ENCODE results near the gene CCDC201. TPM values are rescaled to one million over a fixed set of nuclear protein-coding genes. Genes with fewer than 3 reads are reported as not detected.

The CCDC201 gene
- total and polyA plus RNA-seq, 2 of the 8 experiments (the other 6 are each of a cell fraction or from before 2014, with no cell fraction given): not detected

GRCh38 chr7:45867471-45867870, 5.4 kb downstream of the CCDC201 start:
- no peak overlapping the region for H2AK5ac ChIP-seq (ENCODE audit: low read depth, low read length)
- 90% methylated on average over 2 of the region's 2 CpGs; no CpG with 5 or more reads in 1 of the 2 experiments for WGBS, 2 experiments (ENCODE audit: extremely low coverage in 1 of 2, insufficient coverage in 1 of 2, insufficient read length in 1 of 2, insufficient replicate concordance in 2 of 2, low coverage in 1 of 2, low lambda C conversion rate in 2 of 2, missing lambda C conversion rate in 1 of 2)
- no peak for TF ChIP-seq CTBP2 (IDR thresholded peaks at IDR 0.05; ENCODE audit: borderline replicate concordance, insufficient read depth, insufficient read length, low read length)
- no peak for TF ChIP-seq ASH2L (IDR thresholded peaks at IDR 0.05; ENCODE audit: low read length)
- TF ChIP-seq HDAC6 (IDR thresholded peaks at IDR 0.05; ENCODE audit: low read depth, low read length): no peak
- no peak for TF ChIP-seq CEBPB (IDR thresholded peaks at IDR 0.05; ENCODE audit: low read depth, low read length)
- TF ChIP-seq FOSL1 (IDR thresholded peaks at IDR 0.05; ENCODE audit: insufficient read depth, low read depth, low read length): no peak
- TF ChIP-seq PHF8 (conservative IDR thresholded peaks at IDR 0.05; ENCODE audit: low read depth, low read length): no peak
- no peak for TF ChIP-seq E2F6 (IDR thresholded peaks at IDR 0.05)
- no peak for TF ChIP-seq RNF2 (IDR thresholded peaks at IDR 0.05; ENCODE audit: borderline replicate concordance, low read depth, low read length, missing control alignments, poor library complexity, severe bottlenecking)
- TF ChIP-seq POU5F1 (IDR thresholded peaks at IDR 0.05; ENCODE audit: low read depth, low read length): no peak
- no peak for TF ChIP-seq EGR1 (IDR thresholded peaks at IDR 0.05; ENCODE audit: borderline replicate concordance, low read depth, low read length)
- no peak for TF ChIP-seq TEAD4 (IDR thresholded peaks at IDR 0.05; ENCODE audit: low read depth, low read length)
- TF ChIP-seq POLR2A (IDR thresholded peaks at IDR 0.05; ENCODE audit: control extremely low read depth in 1 of 2, low read depth in 2 of 2, low read length in 2 of 2): no peak
- TF ChIP-seq ATF3 (IDR thresholded peaks at IDR 0.05; ENCODE audit: insufficient read depth, low read depth, low read length): no peak
- TF ChIP-seq SIN3A (conservative IDR thresholded peaks at IDR 0.05 in 1 of 2, IDR thresholded peaks at IDR 0.05 in 1 of 2; ENCODE audit: low read depth in 1 of 2, low read length in 2 of 2): no peak

More at GRCh38 chr7:45867471-45867870, 5.4 kb downstream of the CCDC201 start:
- Histone ChIP-seq H3K79me1 (ENCODE audit: low read depth, low read length) (no peaks in the 10 kb centered on the region), H2BK12ac (ENCODE audit: low read depth, low read length) (no peak overlapping the region), H3K23me2 (ENCODE audit: low read depth, low read length) (no peaks in the 10 kb centered on the region), H3K36me3 (ENCODE audit: control insufficient read depth in 2 of 4, insufficient read depth in 4 of 4, low read length in 3 of 4) (no peaks in the 10 kb centered on the region), H2BK120ac (replicated peaks; ENCODE audit: low read depth, low read length) (no peak overlapping the region), H3K4me2 (ENCODE audit: insufficient read depth in 1 of 2, low read depth in 2 of 2, low read length in 2 of 2) (no peak overlapping the region), H2BK20ac (ENCODE audit: low read length) (no peak overlapping the region), H3K4me1 (replicated peaks in 1 of 4; ENCODE audit: control insufficient read depth in 3 of 4, insufficient read depth in 4 of 4, low read length in 3 of 4) (no peaks in the 10 kb centered on the region), H3K4me3 (ENCODE audit: extremely low read depth in 1 of 4, insufficient read depth in 2 of 4, low read depth in 3 of 4, low read length in 4 of 4) (no peak overlapping the region), H4K5ac (ENCODE audit: insufficient read length, low read depth, low read length) (no peak overlapping the region), H3K27ac (ENCODE audit: low read depth, low read length) (no peak overlapping the region), H2BK15ac (ENCODE audit: low read length) (no peak overlapping the region), H3K56ac (replicated peaks; ENCODE audit: insufficient read length, low read depth, low read length) (no peak overlapping the region), H3K79me2 (ENCODE audit: control insufficient read depth in 1 of 2, insufficient read depth in 2 of 2, low read length in 2 of 2) (no peaks in the 10 kb centered on the region), H3K9ac (replicated peaks in 1 of 4; ENCODE audit: extremely low read depth in 1 of 4, low read depth in 3 of 4, low read length in 3 of 4) (no peak overlapping the region), H3K4ac (replicated peaks; ENCODE audit: insufficient read length, low read depth, low read length) (no peak overlapping the region), H4K91ac (replicated peaks; ENCODE audit: insufficient read length, low read length) (no peak overlapping the region), H2AFZ (ENCODE audit: low read length) (no peak overlapping the region), H2BK5ac (ENCODE audit: low read depth, low read length) (no peak overlapping the region), H3K23ac (ENCODE audit: insufficient read length) (no peak overlapping the region), H3K14ac (ENCODE audit: insufficient read length) (no peak overlapping the region), H4K8ac (ENCODE audit: extremely low read depth, insufficient read depth, low read length) (no peak overlapping the region), H3K9me3 (ENCODE audit: insufficient read depth in 2 of 2, low read depth in 1 of 2, low read length in 1 of 2) (no peaks in the 10 kb centered on the region), H3K27me3 (replicated peaks in 1 of 4; ENCODE audit: control insufficient read depth in 3 of 4, extremely low read depth in 1 of 4, insufficient read depth in 3 of 4, low read length in 3 of 4) (no peaks in the 10 kb centered on the region), H4K20me1 (replicated peaks in 1 of 2; ENCODE audit: control insufficient read depth in 1 of 2, insufficient read depth in 2 of 2, low read length in 2 of 2) (no peaks in the 10 kb centered on the region), H3K18ac (ENCODE audit: extremely low read depth, low read length) (no peak overlapping the region)
- ChIA-PET CTCF (ENCODE audit: partially characterized antibody) (no interaction called here), POLR2A (ENCODE audit: partially characterized antibody) (no interaction called here)
- no peak for FAIRE-seq
- no peak for DNase-seq (ENCODE audit: low read depth in 1 of 2, low spot score in 2 of 2)

Data from H1 (cell line).